Omental fat pad (tissue), 4 donors: ENCODE results near the gene FAM114A2. TPM values are rescaled to one million over a fixed set of nuclear protein-coding genes. Genes with fewer than 3 reads are reported as not detected.

Experiments
- ATAC-seq: fragments of 150-250 bp; one replicate; pipeline ENCODE4 v1.9.1; 2016; ENCODE audit warnings: mild to moderate bottlenecking, moderate library complexity; ENCODE audit not compliant: low FRiP score
- DNase-seq: peaks from one replicate; pipeline ENCODE4 v3.0.0-alpha.2; 2019; ENCODE audit warnings: low spot score
- CTCF ChIP-seq, 3 donors: fragments of 450-650 bp; IDR thresholded peaks; one replicate each; pipeline ENCODE4 v1.5.1; 2016 to 2017; ENCODE audit warnings: antibody characterized with exemption in 3 of 3, mild to moderate bottlenecking in 3 of 3, moderate library complexity in 2 of 3
- total RNA-seq, 4 donors: library from RNA; depleted of rRNA; stranded (reverse); fragments of >200 nt; gene quantifications; one replicate each; pipeline ENCODE4 v1.1.0, GENCODE V29; 2016

The FAM114A2 gene
- total RNA-seq, 4 donors from 2014 or later = 13.2 to 21.1 (median 17.8) TPM

GRCh38 chr5:153952893-153953292, 85.8 kb downstream of the FAM114A2 start:
- no peak for TF ChIP-seq CTCF (IDR thresholded peaks at IDR 0.05)
- no peak for ATAC-seq
- DNase-seq = no peak

GRCh38 chr5:153952057-153952456, 86.7 kb downstream of the FAM114A2 start:
- ATAC-seq (no peak), DNase-seq (no peak)
- no peak for TF ChIP-seq CTCF (IDR thresholded peaks at IDR 0.05)

- TF ChIP-seq CTCF (IDR thresholded peaks at IDR 0.05) = no peak
- DNase-seq (no peak), ATAC-seq (no peak)
Observed at GRCh38 chr5:153941265-153941664, 97.4 kb downstream of the FAM114A2 start.

Other genes starting within 250 kb of the FAM114A2 start
- 10 to 100 TPM; 33.1 to 99.6 (median 43.1) TPM for gene MFAP3, start 57 bp upstream of the FAM114A2 start, total RNA-seq
- gene GALNT10, start 151.8 kb upstream of the FAM114A2 start, total RNA-seq = 10 to 100 TPM; 21.3 to 49.7 (median 27.2) TPM